PFSK-1 (cell line): Measurements from ENCODE around the gene MRPL58.

Experiments
- FOXP2 ChIP-seq: optimal IDR thresholded peaks from 2 replicates; pipeline ENCODE3; 2011; ENCODE audit warnings: borderline replicate concordance, control low read depth, inconsistent platforms; ENCODE audit not compliant: insufficient read depth; ENCODE audit errors: extremely low read length, extremely low read depth
- POLR2AphosphoS5 ChIP-seq: IDR thresholded peaks from 2 replicates; pipeline ENCODE4 v1.6.1; 2012; ENCODE audit warnings: low read depth, mild to moderate bottlenecking, control low read depth, low read length, moderate library complexity
- SIN3A ChIP-seq: IDR thresholded peaks from 2 replicates; pipeline ENCODE4 v1.6.1; 2012; ENCODE audit warnings: mild to moderate bottlenecking, low read length, moderate library complexity, borderline replicate concordance; ENCODE audit not compliant: insufficient read depth
- TAF1 ChIP-seq: IDR thresholded peaks from 2 replicates; pipeline ENCODE4 v1.6.1; 2012; ENCODE audit warnings: low read length, control low read depth, borderline replicate concordance; ENCODE audit not compliant: insufficient read depth
- TF ChIP-seq, protein P1 (sequence below), 2 experiments: IDR thresholded peaks; 2 replicates each; pipeline versions ENCODE4 v1.6.1 to v1.8.0; 2011 to 2012; ENCODE audit warnings: low read depth in 2 of 2, low read length in 2 of 2, control low read depth in 1 of 2, inconsistent platforms in 1 of 2, mild to moderate bottlenecking in 1 of 2, moderate library complexity in 1 of 2; ENCODE audit not compliant: insufficient read depth in 1 of 2

DNA sequence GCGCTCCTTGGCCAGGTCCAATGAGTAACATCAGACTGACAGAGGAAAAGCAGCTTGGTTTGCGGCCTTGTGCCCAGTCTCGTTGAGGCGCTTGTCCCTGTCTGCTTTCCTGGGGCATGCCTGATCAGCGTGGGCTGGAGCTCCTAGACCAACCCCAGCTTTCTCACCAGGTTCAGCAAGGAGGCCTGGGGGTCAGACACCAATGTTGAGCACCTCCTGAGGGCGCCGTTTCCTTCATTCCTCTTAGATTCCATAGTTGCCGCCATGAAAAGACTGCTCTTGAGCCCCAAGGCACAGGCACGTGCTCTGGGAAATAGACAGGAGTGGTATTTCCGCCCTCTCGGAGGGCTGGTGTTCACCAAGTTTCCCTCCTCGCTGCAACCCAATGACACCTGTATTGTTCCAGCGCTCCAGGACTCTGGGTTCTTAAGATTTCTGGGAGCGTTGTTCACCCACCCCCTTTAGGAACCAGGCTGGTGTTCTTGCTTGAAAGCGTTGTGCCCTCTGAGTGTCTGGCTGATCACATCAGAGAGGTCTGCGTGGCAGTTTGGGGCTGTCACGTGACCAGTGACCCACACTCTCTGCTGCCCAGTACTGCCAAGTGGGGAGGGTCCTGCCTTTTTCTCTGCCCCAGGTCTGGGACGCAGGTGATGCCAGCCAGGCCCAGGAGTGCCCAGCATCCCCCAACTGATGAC is 52.5 kb downstream of the MRPL58 start:
- TF ChIP-seq POLR2AphosphoS5 (no peak), SIN3A (no peak), TAF1 (no peak), FOXP2 (no peak)
- TF ChIP-seq, protein P1, sequence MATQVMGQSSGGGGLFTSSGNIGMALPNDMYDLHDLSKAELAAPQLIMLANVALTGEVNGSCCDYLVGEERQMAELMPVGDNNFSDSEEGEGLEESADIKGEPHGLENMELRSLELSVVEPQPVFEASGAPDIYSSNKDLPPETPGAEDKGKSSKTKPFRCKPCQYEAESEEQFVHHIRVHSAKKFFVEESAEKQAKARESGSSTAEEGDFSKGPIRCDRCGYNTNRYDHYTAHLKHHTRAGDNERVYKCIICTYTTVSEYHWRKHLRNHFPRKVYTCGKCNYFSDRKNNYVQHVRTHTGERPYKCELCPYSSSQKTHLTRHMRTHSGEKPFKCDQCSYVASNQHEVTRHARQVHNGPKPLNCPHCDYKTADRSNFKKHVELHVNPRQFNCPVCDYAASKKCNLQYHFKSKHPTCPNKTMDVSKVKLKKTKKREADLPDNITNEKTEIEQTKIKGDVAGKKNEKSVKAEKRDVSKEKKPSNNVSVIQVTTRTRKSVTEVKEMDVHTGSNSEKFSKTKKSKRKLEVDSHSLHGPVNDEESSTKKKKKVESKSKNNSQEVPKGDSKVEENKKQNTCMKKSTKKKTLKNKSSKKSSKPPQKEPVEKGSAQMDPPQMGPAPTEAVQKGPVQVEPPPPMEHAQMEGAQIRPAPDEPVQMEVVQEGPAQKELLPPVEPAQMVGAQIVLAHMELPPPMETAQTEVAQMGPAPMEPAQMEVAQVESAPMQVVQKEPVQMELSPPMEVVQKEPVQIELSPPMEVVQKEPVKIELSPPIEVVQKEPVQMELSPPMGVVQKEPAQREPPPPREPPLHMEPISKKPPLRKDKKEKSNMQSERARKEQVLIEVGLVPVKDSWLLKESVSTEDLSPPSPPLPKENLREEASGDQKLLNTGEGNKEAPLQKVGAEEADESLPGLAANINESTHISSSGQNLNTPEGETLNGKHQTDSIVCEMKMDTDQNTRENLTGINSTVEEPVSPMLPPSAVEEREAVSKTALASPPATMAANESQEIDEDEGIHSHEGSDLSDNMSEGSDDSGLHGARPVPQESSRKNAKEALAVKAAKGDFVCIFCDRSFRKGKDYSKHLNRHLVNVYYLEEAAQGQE (IDR thresholded peaks at IDR 0.05; ENCODE audit: insufficient read depth in 1 of 2, low read depth in 2 of 2, low read length in 2 of 2), result no peak
